Endothelial cell (in vitro differentiated cells): ENCODE measurements around the gene CNBD2. TPM values are rescaled to one million over a fixed set of nuclear protein-coding genes. Genes with fewer than 3 reads are reported as not detected.
"Not testable (repeated sequence)": the region's sequence is repeated elsewhere in the genome, so short reads cannot be mapped to it uniquely, and the experiment has no call there.

Experiments
- DNase-seq: peaks from one replicate; pipeline ENCODE4 v3.0.0; 2021; ENCODE audit warnings: low spot score
- H3K27ac Mint-ChIP-seq: one replicate; pipeline ENCODE4 v1.8.0; 2021; ENCODE audit warnings: mixed read lengths, inconsistent platforms; ENCODE audit not compliant: unreplicated experiment
- H3K27me3 Mint-ChIP-seq: one replicate; pipeline ENCODE4 v1.8.0; 2021; ENCODE audit warnings: mild to moderate bottlenecking, moderate library complexity, mixed read lengths, inconsistent platforms; ENCODE audit not compliant: unreplicated experiment
- H3K36me3 Mint-ChIP-seq: one replicate; pipeline ENCODE4 v1.8.0; 2021; ENCODE audit warnings: mild to moderate bottlenecking, low read depth, mixed read lengths, inconsistent platforms; ENCODE audit not compliant: unreplicated experiment
- H3K4me1 Mint-ChIP-seq: one replicate; pipeline ENCODE4 v1.8.0; 2021; ENCODE audit warnings: mild to moderate bottlenecking, mixed read lengths, inconsistent platforms; ENCODE audit not compliant: unreplicated experiment
- H3K4me3 Mint-ChIP-seq: one replicate; pipeline ENCODE4 v1.8.0; 2021; ENCODE audit warnings: mild to moderate bottlenecking, mixed read lengths, inconsistent platforms; ENCODE audit not compliant: unreplicated experiment
- H3K9me3 Mint-ChIP-seq: one replicate; pipeline ENCODE4 v1.8.0; 2021; ENCODE audit warnings: mixed read lengths, inconsistent platforms; ENCODE audit not compliant: unreplicated experiment
- total RNA-seq: library from RNA; stranded (reverse); fragmentation: NEBNext Ultra II Directional; extraction: Animal tissue kit (Norgen Biotek cat#: 25700); gene quantifications from one replicate; pipeline ENCODE4 v1.2.1, GENCODE V29; 2021; ENCODE audit not compliant: unreplicated experiment
- TF ChIP-seq, protein P1 (sequence below): fragments of 200-600 bp; sonication (generic); IDR thresholded peaks from one replicate; pipeline ENCODE4 v1.5.0; 2021; ENCODE audit warnings: antibody characterized with exemption; ENCODE audit not compliant: unreplicated experiment

Gene CNBD2
- total RNA-seq, 1 donor from 2014 or later, result 8.8 TPM

DNA sequence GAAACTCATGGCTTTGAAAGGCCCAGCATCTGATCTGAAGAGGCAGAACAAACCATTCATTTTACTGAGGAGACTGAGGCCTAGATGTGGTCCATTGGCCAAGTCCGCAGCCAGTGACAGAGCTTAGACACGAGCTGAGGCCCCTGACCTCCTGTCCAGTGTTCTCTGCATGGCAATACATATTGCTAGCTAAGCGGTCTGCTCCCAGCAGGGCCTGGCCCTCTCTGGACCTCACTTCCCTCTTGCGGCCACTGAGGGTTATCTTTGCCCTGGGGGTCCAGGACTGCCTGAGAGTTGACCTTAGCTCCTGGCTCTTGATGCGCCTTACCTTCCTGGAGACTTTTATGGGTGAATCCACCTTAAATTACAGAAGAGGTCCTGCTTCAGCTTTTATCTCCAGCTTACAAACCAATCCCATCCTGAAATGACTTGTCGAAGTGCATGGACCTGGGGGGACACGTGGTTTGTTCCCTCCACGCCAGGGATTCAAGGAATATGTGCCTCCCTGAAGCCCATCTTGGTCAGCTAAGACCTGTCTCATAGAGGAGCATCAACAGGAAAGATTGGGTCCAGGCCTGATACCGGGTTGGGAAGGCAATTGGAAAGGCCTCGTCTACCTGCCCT lies 75.6 kb downstream of the CNBD2 start:
- H3K4me1 Mint-ChIP-seq, result peaks cover 21% of the 10 kb centered on the region
- TF ChIP-seq, protein P1, sequence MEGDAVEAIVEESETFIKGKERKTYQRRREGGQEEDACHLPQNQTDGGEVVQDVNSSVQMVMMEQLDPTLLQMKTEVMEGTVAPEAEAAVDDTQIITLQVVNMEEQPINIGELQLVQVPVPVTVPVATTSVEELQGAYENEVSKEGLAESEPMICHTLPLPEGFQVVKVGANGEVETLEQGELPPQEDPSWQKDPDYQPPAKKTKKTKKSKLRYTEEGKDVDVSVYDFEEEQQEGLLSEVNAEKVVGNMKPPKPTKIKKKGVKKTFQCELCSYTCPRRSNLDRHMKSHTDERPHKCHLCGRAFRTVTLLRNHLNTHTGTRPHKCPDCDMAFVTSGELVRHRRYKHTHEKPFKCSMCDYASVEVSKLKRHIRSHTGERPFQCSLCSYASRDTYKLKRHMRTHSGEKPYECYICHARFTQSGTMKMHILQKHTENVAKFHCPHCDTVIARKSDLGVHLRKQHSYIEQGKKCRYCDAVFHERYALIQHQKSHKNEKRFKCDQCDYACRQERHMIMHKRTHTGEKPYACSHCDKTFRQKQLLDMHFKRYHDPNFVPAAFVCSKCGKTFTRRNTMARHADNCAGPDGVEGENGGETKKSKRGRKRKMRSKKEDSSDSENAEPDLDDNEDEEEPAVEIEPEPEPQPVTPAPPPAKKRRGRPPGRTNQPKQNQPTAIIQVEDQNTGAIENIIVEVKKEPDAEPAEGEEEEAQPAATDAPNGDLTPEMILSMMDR, result no peak
- H3K4me3 Mint-ChIP-seq, result no peak overlapping the region
- H3K36me3 Mint-ChIP-seq, result peaks cover 12% of the 10 kb centered on the region
- H3K27me3 Mint-ChIP-seq, result peaks cover 5% of the 10 kb centered on the region
- DNase-seq, result no peak
- H3K9me3 Mint-ChIP-seq, result no peaks in the 10 kb centered on the region
- H3K27ac Mint-ChIP-seq, result no peak overlapping the region

DNA sequence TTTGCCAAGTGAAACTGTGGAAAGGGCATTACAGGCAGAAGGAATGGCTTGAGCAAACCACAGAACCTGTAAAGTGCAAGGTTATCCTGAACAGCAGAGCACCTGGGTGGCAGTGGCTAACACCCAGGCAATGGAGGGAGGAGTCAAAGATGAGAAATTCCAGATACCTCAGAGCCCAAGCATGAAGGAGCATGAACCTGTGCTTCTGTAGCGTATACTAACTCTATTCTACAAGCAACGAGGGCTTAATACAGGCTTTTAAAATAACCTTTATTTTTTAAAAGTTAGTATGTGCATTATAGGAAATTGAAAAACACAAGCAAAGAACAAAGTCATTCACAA lies 77.0 kb downstream of the CNBD2 start:
- Mint-ChIP-seq H3K4me1 (peaks cover 21% of the 10 kb centered on the region), H3K4me3 (no peak overlapping the region), H3K9me3 (no peaks in the 10 kb centered on the region), H3K27ac (no peak overlapping the region), H3K27me3 (peaks cover 5% of the 10 kb centered on the region), H3K36me3 (peaks cover 12% of the 10 kb centered on the region)
- DNase-seq, result no peak
- TF ChIP-seq, protein P1, result no peak

DNA sequence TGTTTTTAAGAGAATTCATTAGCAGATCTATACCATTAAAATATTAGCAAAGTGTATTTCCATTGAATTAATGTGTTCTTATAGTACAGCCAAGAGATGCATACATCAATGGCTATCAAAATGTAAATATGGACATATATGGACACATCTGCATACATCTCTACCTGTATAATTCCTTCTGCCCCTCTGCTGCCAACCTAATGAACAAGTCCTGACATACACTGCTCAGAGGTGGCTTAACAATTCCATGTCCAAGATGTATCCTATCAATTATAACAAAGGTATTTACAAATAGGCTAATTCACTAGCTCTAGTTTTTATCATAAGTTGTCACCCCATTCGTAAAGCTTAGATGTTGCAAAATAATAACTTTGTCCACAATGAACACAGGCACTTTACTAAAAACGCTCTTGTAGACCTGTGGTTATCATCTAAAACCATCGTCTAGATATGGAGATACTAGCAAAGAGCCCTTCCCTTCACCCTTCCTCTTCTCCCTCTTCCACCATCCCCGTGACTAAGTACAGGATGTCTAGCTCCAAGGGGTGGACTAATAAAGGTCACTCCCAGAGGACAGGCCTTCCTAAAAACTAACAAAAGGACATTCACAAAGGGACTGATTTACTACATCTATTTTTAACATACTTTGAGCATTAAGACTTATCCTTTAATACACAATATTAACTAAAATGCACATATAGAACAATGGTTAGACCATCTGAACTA lies 77.8 kb downstream of the CNBD2 start:
- Mint-ChIP-seq H3K36me3 (peaks cover 11% of the 10 kb centered on the region), H3K4me1 (peaks cover 24% of the 10 kb centered on the region)
- H3K27ac Mint-ChIP-seq, H3K4me3 Mint-ChIP-seq, H3K9me3 Mint-ChIP-seq, DNase-seq, H3K27me3 Mint-ChIP-seq: not testable (repeated sequence)

DNA sequence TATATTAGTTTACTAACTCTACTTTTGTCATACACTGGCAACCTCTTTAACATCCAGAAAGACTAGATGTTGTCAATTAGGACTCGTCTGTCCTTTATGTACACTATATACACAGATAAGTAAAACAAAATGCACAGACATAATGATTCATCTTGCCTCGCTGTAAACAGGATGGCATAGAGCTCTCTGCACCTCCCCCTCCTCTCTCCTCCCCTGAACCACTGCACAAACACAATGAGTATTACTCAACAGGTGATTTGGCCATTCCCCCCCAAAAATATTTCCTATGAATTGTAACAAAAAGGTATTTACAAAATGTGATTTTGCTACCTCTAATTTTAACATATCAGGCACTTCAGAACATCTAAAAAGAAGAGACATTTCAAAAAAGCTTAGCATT lies 81.0 kb downstream of the CNBD2 start:
- peaks cover 24% of the 10 kb centered on the region for H3K4me1 Mint-ChIP-seq
- H3K9me3 Mint-ChIP-seq, DNase-seq, H3K27me3 Mint-ChIP-seq, H3K36me3 Mint-ChIP-seq: not testable (repeated sequence)
- H3K4me3 Mint-ChIP-seq, result peak overlapping the region; percentile 96
- H3K27ac Mint-ChIP-seq, result peak overlapping the region; percentile 89

DNA sequence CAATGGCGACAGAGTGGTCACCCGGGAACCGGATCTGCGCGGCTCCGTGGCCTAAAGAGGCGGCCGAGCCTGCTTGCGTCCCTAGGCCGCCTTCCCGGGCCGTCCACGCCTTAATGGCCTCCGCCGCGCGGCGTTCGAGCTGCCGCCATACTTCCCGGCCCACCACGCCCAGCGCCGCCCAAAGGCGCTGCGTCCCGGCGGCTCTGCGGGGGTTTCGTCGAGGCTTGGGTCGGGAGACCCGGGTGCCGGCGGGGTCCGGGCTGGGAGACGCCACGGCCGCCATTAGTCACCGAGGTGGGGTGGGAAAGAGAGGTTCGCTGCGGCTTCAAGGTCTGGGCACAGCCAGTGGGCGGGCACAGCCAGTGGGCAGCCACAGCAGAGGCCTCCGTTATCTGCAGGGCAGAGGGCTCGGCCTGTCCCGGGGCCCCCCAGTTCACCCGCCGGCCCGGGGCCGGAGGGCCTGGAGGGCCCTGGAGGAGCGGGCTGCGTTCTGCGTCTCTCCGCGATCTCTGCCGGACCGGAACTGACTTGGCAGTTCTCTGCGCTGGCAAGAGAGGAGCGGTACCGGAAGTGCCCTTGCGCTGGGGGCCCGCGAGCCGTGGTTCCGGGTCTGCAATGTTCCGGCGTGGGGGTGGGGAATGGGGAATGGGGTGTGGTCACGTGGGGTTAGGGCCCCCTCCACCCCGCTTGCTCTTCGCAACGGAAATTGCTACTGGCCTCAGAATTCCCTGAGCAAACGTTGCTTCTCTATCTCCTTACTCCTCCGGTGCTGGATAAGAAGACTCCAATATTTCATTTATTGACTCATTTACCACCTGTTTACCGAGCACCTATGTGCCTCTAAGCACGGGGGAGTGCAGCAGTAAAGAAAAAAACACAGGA lies 82.3 kb downstream of the CNBD2 start:
- DNase-seq, result peak; percentile 78
- Mint-ChIP-seq H3K36me3 (no peaks in the 10 kb centered on the region), H3K27ac (peak overlapping the region; percentile 89), H3K4me3 (peak overlapping the region; percentile 96), H3K9me3 (no peaks in the 10 kb centered on the region), H3K27me3 (peaks cover 3% of the 10 kb centered on the region), H3K4me1 (peaks cover 24% of the 10 kb centered on the region)
- TF ChIP-seq, protein P1, result no peak
